GM12865 (cell line): ENCODE results near the gene ZNF554.
A peak's percentile ranks its signal among the peaks of the same experiment; 100 is the strongest.
"Not testable (repeated sequence)": the region's sequence is repeated elsewhere in the genome, so short reads cannot be mapped to it uniquely, and the experiment has no call there.

ENCODE experiments used
- DNase-seq: peaks from one replicate; pipeline ENCODE4 v3.0.0; 2010; ENCODE audit warnings: low read depth
- H3K4me3 ChIP-seq: 2 replicates; pipeline ENCODE4 v1.5.1; 2011; ENCODE audit warnings: mild to moderate bottlenecking, low read depth, low read length, control low read depth
- CTCF ChIP-seq: IDR thresholded peaks from 2 replicates; pipeline ENCODE4 v1.5.1; 2011; ENCODE audit warnings: low read length, control low read depth, low read depth, inconsistent platforms; ENCODE audit not compliant: insufficient read depth; ENCODE audit errors: missing control alignments

Gene ZNF554

GRCh38 chr19:2867025-2867991 is 47.6 kb downstream of the ZNF554 start, which contains the start of gene ZNF556:
Gene ZNF556 (plus strand): TSS chr19:2867335. CDS start chr19:2867422, 87 bp downstream.
- no peak within 1 kb of the TSS for H3K4me3 ChIP-seq
- DNase-seq: peak; percentile 14
- TF ChIP-seq CTCF: no peak

- DNase-seq: no peak
- TF ChIP-seq CTCF: no peak
- H3K4me3 ChIP-seq: no peak overlapping the region
Measured at GRCh38 chr19:2869618-2870017, 50.0 kb downstream of the ZNF554 start.

GRCh38 chr19:2872175-2872574 is 52.5 kb downstream of the ZNF554 start:
- DNase-seq, H3K4me3 ChIP-seq: not testable (repeated sequence)

- no peak for DNase-seq
- no peak for TF ChIP-seq CTCF
- no peak overlapping the region for H3K4me3 ChIP-seq
Measured at GRCh38 chr19:2877398-2878331, 58.0 kb downstream of the ZNF554 start.

- no peak for TF ChIP-seq CTCF
- H3K4me3 ChIP-seq: no peak overlapping the region
- DNase-seq: no peak
Measured at GRCh38 chr19:2883686-2884439, 64.2 kb downstream of the ZNF554 start.

GRCh38 chr19:2885736-2886135 is 66.1 kb downstream of the ZNF554 start:
- TF ChIP-seq CTCF: no peak
- DNase-seq: no peak
- no peak overlapping the region for H3K4me3 ChIP-seq
